Fibroblast of gingiva (primary cell): ENCODE data around the gene VAT1L.

Experiments used
- DNase-seq: peaks from one replicate; pipeline ENCODE4 v3.0.0-alpha.2; 2011; ENCODE audit warnings: low read depth

VAT1L gene

DNA sequence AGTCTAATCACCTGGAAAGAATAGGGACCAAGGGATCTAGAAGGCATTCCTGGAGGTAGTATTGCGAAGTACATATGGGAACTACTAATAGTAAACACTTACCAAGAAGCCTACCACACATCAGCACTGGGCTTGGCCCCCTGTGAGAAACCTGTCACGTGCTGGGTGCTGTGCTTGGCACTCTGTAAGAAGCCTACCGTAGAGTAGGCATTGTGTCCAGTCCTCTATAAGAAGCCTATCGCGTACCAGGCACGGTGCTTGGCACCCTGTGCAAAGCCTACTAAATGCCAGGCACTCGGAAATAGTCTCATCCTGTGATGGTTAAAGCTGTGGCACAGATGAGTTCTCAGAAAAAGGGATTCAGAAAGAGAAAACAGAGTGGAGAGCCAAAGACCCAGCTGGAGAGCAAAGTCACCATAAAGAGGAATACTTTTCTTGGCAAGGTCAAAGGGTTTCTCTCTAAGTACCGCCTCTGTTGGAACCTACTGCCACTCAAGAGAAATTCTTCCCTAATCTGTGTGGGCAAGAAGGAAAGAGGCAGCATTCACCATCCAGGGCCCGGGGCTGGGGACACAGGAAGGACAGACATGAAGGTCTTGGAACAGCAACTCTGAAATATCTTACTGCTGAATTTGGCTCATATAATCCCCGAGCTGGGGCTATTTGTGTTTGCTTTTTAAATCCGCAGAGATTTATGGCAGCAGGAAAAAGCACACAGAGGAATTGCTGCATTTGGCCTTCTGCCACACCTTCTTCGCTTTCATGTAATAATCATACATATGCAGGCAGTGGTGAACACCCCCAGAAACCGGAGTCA, 81.8 kb downstream of the VAT1L start:
- DNase-seq: no peak

DNA sequence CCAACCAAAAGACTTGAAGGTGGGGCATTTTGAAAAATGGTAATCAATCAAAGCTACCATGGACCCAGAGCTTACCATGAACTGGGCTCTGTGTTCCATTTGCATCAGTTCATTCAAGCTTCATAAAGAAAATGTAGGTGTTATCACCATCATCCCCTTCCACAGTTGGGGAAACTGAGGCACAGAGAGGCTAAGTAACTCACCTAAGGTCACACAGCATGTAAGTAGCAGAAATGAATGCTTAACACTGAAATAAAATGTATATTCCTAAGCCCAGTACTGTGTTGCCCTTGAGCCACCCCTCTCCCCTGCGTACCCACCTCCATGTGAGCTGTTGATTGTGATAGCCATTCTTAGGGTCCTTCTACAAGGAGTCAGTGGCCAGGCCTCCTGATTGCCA, 83.6 kb downstream of the VAT1L start:
- no peak for DNase-seq

DNA sequence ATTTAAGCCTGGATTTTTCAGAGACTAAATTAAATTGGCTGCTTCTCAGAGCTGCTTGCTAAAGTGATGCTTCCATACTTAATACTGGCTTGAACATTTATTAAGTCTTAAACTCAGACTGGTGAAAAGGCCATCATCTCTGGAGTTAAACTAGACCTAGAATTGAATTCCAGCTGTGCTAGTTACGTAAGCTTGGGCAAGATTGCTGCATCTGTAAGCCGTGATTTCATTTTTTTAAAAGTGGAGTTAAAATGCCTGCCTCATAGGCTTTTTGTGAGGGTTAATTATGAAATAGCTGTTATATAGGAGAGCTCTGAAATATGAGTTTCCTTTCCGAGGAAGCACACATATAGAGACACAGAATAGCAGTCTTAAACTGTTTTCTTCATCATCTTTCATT, 84.7 kb downstream of the VAT1L start:
- DNase-seq: no peak

DNA sequence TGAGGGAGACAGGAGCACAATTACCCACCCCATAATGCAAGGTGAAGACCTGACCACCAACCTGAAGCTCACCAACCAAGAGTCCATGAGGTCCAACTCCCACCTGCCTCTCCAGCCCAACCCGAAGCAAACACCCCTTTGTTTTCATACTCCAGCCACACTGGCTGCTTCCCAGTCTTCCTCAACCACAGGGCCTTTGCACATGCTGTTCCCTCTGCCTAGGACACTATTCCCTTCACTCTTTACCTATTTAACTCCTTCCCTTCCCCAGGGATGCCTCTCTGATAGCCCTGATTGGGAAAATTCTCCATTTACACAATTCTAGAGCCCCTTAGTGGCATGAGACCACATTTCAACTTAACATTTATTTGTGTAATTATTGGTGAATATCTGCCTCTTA, 86.0 kb downstream of the VAT1L start:
- DNase-seq: no peak

DNA sequence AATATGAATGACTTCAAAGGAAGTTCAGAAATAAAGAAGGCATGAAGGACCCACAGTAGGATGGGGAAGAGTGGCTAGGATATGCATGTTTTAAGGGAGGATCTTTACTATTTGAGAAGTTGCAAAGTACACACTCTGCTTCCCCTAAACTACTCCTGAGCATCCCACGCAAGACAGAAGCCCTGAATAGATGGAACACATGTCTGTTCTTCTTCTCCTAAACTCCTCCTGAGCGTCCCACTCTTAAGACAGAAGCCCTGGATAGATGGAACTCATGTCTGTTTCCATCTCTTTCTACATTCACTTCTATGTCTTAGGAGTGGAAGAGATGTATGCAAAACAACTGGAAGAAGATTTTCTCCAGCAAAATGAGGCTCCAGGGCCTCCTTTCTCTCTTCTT, 88.4 kb downstream of the VAT1L start:
- DNase-seq: no peak

DNA sequence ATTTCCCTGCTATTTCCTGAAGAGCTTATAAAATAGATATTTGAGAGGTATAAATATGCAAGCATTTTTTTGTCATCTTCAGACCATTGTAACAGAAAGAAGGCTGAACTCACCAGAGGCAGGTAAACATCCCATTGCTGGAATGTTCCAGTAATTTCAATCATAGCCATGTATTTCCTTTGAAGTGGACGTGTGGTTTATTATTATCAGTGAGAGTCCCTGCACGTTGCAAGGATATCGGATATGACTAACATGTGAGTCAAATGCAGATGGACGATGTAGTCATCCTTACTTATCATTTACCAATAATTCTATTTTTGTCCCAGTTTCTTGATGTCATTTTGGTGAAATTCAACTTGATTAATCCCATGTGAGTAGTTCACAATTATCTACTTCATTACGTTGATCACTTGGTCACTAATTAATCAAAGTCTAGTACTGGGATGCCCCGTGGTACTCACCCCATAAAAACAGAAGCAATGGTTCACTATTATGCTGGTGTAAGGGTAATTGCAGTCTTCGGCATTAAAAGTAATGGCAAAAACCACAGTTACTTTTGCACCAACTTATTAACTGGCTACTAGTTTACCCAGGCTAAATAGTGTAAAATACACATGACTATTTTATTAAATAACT, 89.5 kb downstream of the VAT1L start:
- peak; percentile 11 for DNase-seq

DNA sequence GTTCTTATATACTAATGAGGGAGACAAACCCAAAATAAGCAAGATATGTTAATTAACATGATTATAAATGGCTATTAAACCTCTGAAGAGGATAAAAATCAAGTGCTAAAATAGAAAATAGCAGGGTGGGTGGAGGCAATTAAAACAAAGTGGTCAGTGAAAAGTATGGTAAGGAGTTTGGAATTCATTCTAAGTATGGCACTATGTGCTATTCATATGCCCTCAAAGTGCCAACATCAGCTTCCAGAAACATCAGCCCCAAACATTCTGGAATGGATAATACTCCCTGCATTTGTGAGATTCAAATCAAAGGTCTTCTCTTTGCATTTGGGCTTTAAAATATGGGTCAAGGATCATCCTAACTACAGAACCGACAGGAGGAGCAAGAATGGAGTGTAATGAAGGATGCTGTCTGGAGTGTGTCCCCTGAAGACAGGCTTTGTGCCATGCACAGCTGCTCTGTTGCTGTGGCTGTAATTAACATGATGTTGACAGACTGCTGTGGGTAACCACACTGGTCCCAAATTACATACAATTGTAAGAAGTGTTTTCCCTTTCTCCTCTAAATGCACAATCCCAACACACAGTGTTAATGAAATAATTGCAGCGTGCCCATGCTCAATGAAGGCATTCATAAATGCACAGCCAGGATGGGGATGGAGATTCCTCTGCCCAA, 93.1 kb downstream of the VAT1L start:
- DNase-seq: no peak

DNA sequence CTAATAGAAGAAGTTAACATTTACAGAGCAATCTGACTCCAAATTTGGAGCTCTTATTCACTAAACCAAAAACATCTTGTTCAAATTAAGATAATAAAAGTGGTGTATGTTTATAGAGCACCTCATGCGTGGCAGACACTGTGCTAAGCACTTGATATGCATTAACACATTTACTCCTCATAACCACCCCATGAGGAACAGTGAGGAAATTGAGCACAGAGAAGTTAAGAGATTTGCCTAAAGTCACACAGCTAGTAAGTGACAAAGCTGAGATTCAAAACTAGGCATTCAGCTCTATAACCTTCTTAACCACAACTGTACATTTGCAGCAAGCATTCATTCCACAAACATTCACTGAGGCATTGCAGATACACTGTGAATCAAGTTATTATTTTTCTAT, 94.0 kb downstream of the VAT1L start:
- DNase-seq: peak; percentile 46

DNA sequence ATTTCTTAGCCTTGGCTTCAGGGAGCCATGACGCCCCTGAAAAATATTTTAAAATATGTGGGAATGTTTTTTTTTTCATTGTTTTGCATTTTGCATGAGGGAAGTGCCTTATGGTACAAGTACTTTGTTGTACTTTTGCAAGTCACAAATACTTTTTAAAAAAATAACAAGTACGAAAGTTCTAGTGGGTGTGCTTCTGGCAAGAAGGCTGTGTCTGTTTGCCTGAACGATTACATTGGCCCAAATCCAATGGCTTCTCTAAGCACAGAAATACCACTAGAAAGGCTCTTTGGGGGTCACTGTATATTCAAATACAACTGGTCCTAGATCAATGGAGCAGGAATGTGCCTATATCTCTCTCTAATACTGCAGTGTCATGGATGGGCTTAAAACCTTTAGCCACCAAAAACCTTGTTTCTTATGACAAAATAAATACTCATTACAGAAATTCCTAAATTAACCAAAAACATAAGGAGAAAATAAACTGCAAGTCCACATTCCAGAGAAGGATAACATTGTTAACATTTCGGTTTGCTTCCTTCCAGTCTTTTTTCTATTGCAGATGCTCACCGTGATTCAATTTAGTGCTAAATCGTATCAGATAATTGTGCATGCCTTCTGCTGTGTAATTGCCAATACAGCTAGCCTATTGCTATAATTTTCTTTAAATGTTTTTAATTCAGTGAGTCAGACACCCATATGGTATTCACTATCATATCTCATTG, 97.4 kb downstream of the VAT1L start:
- peak; percentile 40 for DNase-seq

DNA sequence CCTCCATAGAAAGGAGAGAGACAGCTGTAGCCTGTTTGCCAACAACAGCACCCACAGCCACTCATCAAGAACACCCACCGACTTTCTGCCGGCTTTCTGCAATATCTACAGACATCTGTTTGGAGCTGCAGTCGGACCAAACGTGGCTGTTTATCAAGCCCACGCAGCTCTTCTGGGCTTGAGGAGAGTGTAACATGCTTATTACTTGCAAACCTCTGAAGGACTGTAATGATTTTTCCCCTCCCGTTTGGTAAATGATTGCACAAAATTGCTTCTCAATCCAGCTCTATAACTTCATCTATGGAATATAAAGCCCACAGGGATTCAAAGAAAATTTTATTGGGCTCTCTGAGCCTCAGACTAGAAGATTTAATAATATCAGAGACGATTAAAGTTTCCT, 100.5 kb downstream of the VAT1L start:
- no peak for DNase-seq

DNA sequence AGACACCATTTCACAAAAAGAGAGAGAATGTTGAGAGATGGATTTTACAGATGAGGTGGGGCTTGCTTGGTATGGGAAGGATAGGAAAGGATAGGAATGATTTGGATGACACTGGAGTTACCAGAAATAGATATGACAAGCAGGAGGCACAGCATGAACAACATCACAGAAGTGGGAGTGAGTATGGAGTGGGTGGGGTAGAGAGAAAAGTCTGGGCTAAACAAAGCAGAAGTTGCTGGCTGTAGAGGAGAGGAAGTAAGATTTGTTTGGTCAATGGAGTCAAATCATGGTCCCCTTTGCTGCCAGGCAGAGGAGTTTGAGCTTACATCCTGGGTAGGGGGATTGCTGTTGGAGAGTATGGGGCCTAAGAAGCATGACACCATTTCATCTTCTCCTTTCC, 101.7 kb downstream of the VAT1L start:
- no peak for DNase-seq

DNA sequence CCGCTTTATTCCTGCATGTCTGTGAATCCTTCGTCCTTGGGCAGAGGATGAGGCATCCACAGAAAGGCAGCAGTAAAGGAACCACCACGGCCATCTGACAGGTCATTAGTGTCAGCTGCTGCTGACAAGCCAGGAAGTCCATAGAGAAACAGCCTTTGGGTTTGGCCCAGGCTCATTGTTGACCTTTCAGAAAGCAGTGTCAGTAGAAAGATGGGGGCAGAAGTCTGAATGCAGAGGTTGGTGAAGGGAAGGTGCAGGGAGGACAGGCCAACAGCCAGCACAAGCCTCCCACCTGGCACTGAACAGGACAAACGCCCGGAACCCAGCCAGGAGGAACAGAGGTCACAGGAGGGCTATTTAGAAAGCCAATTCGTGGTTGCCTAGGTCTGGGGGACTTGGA, 105.8 kb downstream of the VAT1L start:
- no peak for DNase-seq

DNA sequence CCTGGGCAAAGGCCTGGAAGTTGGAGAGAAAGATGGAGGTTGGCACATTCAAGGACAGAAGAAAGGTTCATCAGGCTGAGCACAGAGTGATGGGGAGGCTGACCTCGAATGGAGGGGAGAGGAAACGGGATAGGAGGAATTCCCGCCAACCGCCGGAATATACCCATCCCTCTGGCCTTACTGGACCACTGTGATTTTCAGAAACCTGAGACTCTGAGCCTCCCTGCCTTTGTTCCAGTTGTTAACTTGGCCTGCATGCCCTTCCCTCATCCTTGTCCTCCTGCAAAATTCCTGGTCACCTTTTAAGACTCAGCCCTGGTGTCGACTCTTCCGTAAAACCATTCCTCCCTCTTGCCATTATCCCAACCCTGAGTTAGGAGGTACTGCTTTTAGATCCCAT, 107.6 kb downstream of the VAT1L start:
- no peak for DNase-seq

DNA sequence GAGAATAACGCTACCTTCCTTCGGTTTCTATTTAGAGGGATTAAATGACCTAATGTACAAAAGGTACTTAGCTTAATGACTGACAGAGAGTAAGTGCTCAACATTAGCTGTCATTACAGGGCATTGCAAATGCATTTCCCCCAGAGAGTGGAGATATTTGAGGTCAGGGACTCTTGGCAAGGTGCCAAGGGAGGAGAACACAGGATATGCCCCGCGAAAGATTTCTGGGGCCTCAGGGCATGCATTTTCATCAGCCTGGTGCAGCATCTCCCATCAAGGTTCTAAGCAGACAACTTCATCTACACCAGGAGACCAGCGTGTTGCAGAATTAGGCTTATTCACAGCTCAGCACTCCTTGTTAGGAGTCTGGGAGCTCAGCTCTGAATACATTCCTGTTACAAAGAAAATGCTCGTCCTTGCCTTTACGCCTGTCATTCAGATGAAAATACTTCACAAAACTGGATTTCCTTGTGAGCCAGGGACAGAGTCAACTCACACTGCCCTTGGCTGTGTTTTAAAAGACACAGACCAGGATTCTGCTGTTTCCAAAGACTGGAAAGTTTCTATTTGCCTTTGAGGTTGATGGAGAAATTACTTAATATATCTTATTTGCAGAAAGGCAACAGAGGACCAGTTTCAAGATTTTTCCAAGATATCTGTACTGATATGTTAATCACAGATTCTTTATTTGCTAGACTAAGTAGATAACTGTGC, 108.2 kb downstream of the VAT1L start:
- DNase-seq: no peak

DNA sequence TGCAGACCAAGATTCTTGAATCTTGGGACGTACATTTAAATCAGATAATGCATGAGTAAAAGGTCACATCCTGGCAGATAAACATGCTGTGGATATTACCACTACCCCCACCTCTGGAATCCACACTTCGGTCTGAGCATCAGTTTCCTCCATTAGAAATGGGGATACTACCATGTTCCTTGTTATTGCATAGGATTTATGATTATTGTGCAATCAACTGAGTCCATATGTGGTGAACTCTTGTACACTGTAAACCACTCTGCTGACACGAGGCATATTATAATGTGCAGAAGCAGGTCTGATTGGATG, 108.7 kb downstream of the VAT1L start:
- DNase-seq: peak; percentile 24

DNA sequence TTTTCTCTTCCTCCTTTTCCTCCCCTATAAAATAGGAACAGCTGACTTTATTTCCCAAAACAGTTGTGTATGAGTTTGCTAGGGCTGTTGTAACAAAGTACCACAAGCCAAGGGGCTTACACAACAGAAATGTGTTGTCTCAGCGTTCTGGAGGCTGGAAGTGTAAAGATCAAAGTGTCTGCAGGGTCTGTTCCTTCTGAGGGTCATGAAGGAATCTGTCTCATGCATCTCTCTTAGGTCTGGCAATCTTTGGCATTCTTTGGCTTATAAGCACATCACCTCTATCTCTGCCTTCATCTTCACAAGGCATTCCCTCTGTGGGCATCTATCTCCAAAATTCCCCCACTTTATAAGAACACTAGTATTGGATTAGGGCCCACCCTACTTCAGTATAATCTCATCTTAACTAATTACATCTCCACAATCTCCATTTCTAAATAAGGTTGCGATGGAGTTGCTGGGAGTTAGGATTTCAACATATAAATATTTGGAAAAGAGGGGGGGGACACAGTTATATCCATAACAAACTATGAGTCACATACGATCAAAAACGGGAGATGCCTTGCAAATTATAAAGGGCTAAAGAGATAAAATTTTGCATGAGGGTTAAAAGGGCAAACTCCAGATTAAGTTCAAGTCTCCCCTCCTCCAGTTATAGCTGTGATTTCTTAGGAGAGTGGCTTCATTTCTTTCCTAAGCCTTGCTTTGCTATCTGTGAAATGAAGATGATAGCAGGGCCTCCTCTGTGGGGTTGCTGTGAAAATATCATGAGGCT, 109.7 kb downstream of the VAT1L start:
- DNase-seq: peak; percentile 4

DNA sequence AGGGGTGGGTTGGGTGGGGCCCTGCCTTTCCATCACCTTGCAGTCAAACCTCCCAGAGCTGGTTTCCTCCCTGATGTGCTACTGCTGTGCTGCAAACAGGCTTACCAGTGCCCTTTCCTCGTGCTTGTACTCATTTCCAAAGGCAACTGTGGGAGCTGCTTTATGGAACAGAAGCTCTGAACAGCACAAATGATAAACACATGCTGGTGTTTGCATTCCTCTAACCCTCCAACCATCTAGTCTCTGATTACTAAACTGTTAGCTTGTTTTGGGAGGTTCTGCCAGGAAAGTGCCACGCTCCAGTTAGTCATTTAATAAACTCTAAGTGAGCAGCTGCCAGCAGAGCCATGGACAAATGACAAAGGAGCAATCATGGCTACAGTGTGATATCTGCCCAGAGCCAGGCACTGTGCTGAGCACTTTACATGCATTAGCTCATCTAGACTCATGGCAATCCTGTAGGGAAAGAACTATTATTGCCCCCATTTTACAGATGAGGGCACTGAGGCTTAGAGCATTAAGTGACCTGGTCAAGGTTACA, 110.4 kb downstream of the VAT1L start:
- DNase-seq: peak; percentile 75

DNA sequence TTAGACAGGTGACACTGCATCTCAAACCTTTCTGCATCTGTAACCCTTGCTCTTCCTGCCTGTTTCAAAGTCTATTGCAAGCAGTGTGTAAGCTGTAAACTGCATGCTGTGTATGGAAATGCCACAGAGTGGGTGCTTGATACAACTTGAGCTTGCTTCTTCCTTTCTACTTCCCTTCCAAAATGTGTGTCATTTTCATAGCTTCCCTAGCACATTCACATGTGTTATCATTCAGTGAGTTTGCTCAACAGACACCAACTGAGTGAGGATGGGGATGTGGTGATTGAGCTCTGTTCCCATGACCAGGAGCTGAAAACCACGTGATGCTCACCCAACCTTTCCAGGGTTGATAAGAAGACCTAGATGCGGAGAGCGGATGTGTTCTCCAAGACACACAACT, 111.1 kb downstream of the VAT1L start:
- peak; percentile 22 for DNase-seq

DNA sequence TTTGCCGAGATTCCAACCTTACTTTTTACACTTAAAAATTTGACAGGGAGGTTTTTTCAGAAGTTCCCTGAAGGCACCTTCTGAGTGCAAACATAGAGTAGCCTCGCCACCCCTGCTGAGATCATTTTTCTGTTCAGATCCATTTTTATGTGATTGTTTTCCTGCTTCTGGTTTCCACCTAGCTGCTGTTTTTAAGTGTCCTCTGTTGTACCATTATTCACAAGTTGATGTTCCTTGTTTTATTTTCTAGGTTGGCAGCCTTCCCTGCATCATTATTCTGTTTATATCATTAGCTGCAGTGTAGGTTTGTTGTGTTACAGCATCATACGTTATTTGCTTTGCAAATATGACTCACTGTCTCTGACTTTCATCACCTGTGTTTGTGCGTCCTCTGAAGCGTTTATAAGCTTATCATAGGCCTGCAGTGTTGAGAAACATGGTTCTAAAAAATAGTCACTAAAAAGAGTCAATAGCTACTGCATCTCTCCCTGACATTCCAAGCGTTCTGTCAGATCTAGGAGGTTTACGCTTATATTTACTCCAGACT, 117.1 kb downstream of the VAT1L start:
- no peak for DNase-seq

DNA sequence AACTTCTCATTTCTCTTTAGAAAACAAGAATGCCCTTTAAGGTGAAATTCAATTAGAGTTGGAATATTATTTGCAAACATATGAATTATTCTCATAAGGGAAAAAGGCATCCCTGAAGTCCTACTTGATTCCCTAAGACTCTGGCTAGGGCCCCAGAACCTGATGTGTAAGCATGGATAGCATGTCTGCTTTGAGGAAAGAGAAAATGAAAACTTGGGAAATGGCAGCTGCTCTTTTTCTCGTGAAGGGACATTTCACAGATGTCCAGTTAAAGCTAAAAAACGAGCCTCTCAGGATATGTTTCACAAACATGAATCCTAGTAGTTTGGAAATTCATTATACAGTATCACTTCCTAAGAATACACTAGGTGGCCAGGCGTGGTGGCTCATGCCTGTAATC, 121.7 kb downstream of the VAT1L start:
- DNase-seq: no peak

DNA sequence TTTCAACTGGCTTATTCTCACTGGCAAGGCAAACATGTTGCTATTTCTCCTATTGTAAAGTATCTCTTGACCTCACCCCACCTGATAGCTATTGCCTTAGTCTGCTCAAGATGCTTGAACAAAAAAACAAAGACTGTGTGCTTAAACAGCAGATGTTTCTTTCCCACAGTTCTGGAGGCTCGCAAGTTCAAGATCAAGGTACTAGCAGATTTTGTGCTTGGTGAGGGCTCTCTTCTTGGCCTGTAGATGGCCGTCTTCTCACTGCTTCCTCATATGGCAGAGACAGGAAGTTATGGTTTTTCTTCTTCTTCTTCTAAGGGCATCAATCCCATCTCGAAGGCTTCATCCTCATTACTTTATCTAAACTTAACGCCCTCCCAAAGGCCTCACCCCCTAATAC, 124.3 kb downstream of the VAT1L start:
- DNase-seq: no peak
